Cardiac muscle cell (in vitro differentiated cells and primary cell): ENCODE results near the gene HNRNPL. TPM values are rescaled to one million over a fixed set of nuclear protein-coding genes. Genes with fewer than 3 reads are reported as not detected.
"Not testable (repeated sequence)": the region's sequence is repeated elsewhere in the genome, so short reads cannot be mapped to it uniquely, and the experiment has no call there.

Experiments used
- DNase-seq, 2 donors: peaks; one replicate each; pipeline versions ENCODE4 v3.0.0 to v3.0.0-alpha.2; 2010 to 2017; ENCODE audit warnings: low read depth in 1 of 2, low spot score in 1 of 2
- H3K27ac ChIP-seq: fragments of 200-600 bp; sonication (generic); 2 replicates; pipeline ENCODE4 v1.5.1; 2016
- H3K27me3 ChIP-seq: fragments of 200-600 bp; sonication (generic); 2 replicates; pipeline ENCODE4 v1.6.0; 2016; ENCODE audit warnings: control low read depth
- H3K36me3 ChIP-seq: fragments of 200-600 bp; sonication (generic); 2 replicates; pipeline ENCODE4 v1.5.1; 2016; ENCODE audit warnings: control low read depth
- H3K4me1 ChIP-seq: fragments of 200-600 bp; sonication (generic); 2 replicates; pipeline ENCODE4 v1.8.1; 2017; ENCODE audit warnings: low read depth, mild to moderate bottlenecking, mixed run types
- H3K4me3 ChIP-seq: fragments of 200-600 bp; sonication (generic); 2 replicates; pipeline ENCODE4 v1.5.1; 2016; ENCODE audit warnings: mild to moderate bottlenecking
- H3K9me3 ChIP-seq: fragments of 200-600 bp; sonication (generic); 2 replicates; pipeline ENCODE4 v1.5.1; 2017; ENCODE audit warnings: low read depth, mild to moderate bottlenecking, control low read depth
- polyA plus RNA-seq: library from polyadenylated mRNA; unstranded; fragments of >200 nt; fragmentation: Nextera tagmentation; extraction: Ambion mirVana; gene quantifications from 2 replicates; pipeline ENCODE4 v1.2.1, GENCODE V29; 2016
- total RNA-seq: library from RNA; depleted of rRNA; stranded (reverse); fragments of >200 nt; gene quantifications from 2 replicates; pipeline ENCODE4 v1.2.3, GENCODE V29; 2016
- TF ChIP-seq, protein P1 (sequence below): IDR thresholded peaks from 2 replicates; pipeline ENCODE4 v1.5.1; 2012; ENCODE audit warnings: low read depth, mild to moderate bottlenecking, low read length

Gene HNRNPL
- total and polyA plus RNA-seq, 2 experiments from 2014 or later = 240 to 326 TPM

DNA sequence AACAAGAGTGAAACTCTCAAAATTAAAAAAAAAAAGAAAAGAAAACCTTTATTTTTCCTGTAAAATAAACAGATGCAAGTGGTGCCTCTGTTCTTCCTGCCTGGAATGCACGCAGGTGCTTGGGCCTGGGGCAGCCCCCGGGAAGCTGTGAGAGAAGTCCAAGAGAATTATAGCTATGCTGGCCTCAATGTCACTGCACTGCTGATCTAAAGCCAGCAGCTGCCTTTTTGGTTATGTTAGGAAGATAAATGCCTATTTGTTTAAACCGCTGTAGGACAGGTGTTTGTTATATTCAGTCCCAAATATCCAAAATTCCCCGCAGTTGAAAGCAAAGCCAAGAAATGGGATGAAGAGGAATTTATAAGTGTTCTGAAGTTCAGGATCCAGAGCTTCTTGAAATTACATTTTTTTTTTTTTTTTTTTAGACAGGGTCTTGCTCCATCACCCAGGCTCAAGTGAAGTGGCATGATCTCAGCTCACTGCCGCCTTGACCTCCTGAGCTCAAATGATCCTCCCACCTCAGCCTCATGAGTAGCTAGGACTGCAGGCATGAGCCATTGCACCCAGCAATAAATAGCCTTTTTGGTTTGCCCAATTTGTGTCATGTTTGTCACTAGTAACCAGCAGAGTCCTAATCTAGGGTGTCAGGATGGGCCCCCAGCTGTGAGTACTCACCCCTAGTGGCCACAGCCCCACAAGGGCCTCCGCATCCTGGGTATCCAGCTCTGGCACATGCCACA lies 26.0 kb upstream of the HNRNPL start:
- H3K4me1 ChIP-seq = no peaks in the 10 kb centered on the region
- TF ChIP-seq, protein P1, sequence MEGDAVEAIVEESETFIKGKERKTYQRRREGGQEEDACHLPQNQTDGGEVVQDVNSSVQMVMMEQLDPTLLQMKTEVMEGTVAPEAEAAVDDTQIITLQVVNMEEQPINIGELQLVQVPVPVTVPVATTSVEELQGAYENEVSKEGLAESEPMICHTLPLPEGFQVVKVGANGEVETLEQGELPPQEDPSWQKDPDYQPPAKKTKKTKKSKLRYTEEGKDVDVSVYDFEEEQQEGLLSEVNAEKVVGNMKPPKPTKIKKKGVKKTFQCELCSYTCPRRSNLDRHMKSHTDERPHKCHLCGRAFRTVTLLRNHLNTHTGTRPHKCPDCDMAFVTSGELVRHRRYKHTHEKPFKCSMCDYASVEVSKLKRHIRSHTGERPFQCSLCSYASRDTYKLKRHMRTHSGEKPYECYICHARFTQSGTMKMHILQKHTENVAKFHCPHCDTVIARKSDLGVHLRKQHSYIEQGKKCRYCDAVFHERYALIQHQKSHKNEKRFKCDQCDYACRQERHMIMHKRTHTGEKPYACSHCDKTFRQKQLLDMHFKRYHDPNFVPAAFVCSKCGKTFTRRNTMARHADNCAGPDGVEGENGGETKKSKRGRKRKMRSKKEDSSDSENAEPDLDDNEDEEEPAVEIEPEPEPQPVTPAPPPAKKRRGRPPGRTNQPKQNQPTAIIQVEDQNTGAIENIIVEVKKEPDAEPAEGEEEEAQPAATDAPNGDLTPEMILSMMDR = no peak
- no peak overlapping the region for H3K4me3 ChIP-seq
- DNase-seq = no peak
- no peaks in the 10 kb centered on the region for H3K27me3 ChIP-seq
- H3K9me3 ChIP-seq = no peaks in the 10 kb centered on the region
- H3K27ac ChIP-seq = no peak overlapping the region
- H3K36me3 ChIP-seq = no peaks in the 10 kb centered on the region

DNA sequence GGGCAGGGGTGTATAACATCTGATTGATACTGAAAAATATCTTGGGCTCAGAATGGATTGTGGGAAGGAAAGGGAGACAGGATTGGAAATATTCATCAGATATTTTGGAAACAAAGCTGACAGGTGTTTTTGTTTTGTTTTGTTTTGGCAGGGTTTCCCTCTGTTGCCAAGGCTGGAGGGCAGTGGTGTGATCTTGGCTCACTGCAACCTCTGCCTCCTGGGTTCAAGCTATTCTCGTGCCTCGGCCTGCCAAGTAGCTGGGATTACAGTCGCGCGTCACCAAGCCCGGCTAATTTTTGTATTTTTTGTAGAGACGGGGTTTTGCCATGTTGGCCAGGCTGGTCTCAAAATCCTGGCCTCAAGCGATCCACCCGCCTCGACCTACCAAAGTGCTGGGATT lies 23.6 kb upstream of the HNRNPL start:
- DNase-seq, H3K4me1 ChIP-seq, H3K4me3 ChIP-seq, H3K27ac ChIP-seq, H3K36me3 ChIP-seq, H3K27me3 ChIP-seq, H3K9me3 ChIP-seq: not testable (repeated sequence)

DNA sequence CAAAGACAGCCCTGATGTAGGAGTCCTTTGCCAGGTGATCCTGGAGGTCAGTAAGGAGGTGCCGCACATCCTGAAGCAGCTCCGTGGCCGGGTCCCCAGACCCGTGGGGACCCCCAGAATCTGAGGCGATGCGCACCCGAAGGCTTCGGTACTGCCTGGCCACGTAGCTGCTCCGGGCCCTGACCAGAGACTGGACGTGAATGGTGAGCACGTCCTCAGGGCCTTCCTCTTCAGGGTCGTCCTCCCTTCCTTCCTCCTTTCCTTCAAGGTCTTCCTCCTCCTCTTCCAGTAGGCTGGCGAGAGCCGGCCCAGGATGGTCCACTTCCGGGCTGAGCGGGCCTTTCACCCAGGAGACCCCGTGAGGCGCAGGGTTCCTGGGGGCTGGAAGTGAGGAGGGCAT lies 20.8 kb upstream of the HNRNPL start:
- no peak overlapping the region for H3K4me3 ChIP-seq
- TF ChIP-seq, protein P1 = no peak
- H3K36me3 ChIP-seq = no peaks in the 10 kb centered on the region
- no peak for DNase-seq
- no peak overlapping the region for H3K27ac ChIP-seq
- no peaks in the 10 kb centered on the region for H3K9me3 ChIP-seq
- H3K4me1 ChIP-seq = no peaks in the 10 kb centered on the region
- H3K27me3 ChIP-seq = no peaks in the 10 kb centered on the region

DNA sequence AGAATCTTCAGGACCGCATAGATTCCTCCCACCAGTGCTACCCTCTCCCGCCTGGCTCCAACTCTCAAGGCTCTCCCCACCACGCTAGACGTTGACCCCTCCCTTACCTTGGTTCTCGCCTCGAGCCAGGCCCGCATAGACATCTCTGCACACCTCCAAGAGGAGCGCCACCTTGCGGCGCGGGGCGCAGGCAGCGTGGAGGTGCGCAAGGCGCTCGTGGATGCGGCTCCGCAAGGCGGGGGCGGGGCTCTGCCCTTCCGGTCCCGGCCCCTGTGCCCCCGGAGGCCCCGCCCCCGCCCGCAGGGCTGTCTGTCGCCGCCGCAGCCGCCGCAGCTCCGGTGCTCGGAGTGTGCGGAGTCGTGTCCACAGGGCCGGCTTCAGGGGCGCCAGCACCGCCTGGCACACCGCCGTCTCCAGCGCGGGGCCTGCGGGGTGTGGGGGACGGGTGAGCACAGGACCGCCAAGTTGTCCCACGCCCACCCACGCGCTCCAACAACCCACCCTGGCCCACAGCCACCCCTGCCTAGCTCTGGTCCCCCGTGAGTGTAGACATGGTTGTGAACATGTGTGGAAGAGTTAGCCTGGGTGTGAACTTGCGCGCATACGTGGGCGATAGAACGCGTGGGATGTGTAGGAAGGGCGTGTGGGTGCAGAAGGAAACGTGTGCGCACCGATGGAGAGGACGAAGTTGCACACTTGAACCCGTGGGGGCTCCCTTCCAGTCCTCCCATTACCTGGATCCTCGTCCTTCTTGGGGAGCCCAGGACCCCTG lies 20.2 kb upstream of the HNRNPL start:
- Histone ChIP-seq H3K36me3 (no peaks in the 10 kb centered on the region), H3K27ac (no peak overlapping the region), H3K9me3 (no peaks in the 10 kb centered on the region), H3K27me3 (no peaks in the 10 kb centered on the region), H3K4me1 (no peaks in the 10 kb centered on the region), H3K4me3 (peak overlapping the region; percentile 11)
- peak; percentile 66 to 82 for DNase-seq
- TF ChIP-seq, protein P1 = peak; percentile 77

DNA sequence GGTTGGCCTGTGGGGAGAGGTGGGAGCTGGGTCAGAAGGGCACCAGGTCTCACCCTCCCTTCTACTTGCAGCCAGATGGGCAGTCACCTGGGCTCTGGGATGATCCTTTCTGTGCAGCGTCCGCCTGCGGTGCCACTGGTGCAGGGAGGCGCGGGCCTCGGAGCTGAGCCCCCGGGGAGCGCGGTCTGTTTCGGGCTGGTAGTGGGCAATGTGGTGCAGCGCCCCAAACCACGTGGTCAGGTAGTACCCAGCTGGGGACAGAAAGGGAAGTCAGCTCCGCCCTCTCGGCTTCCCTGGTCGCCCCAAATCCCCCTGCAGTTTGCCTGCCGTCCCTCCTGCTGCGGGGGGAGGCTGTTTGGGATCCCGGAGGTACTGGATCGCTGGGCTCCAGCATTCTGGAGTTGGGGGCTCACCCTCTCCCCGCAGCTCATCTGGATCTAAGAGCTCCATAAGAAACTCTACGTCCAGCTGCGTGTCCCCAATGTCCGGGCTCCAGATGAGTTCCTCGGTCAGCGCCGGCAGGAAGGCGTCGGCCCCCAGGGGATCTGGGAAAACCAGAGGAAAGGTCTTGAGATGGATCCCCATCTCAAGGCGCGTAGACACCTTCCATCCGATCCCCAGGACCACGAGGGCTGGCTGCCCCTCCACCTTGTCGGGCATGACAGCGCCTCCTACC lies 19.5 kb upstream of the HNRNPL start:
- no peak for DNase-seq
- H3K36me3 ChIP-seq = no peaks in the 10 kb centered on the region
- TF ChIP-seq, protein P1 = no peak
- no peaks in the 10 kb centered on the region for H3K4me1 ChIP-seq
- H3K27ac ChIP-seq = no peak overlapping the region
- H3K4me3 ChIP-seq = peak overlapping the region; percentile 11
- no peaks in the 10 kb centered on the region for H3K27me3 ChIP-seq
- no peaks in the 10 kb centered on the region for H3K9me3 ChIP-seq
